Subcutaneous abdominal adipose tissue (tissue), 5 donors: ENCODE data around the gene MAP2K5.

Experiments used
- H3K27ac ChIP-seq: one replicate; pipeline ENCODE4 v1.7.0; 2013; ENCODE audit warnings: low read depth, mild to moderate bottlenecking, inconsistent platforms, low read length, moderate library complexity
- H3K27me3 ChIP-seq, 5 donors: one replicate each; pipeline ENCODE4 v1.7.0; 2013; ENCODE audit warnings: low read length in 5 of 5, inconsistent platforms in 1 of 5; ENCODE audit not compliant: control insufficient read depth in 5 of 5, insufficient read depth in 4 of 5
- H3K36me3 ChIP-seq, 5 donors: one replicate each; pipeline ENCODE4 v1.7.0; 2013; ENCODE audit warnings: low read length in 5 of 5; ENCODE audit not compliant: control insufficient read depth in 5 of 5, insufficient read depth in 5 of 5
- H3K4me1 ChIP-seq, 5 donors: one replicate each; pipeline ENCODE4 v1.7.0; 2013; ENCODE audit warnings: low read length in 5 of 5, mild to moderate bottlenecking in 3 of 5, moderate library complexity in 1 of 5; ENCODE audit not compliant: control insufficient read depth in 5 of 5, insufficient read depth in 5 of 5
- H3K4me3 ChIP-seq, 5 donors: one replicate each; pipeline ENCODE4 v1.7.0; 2013; ENCODE audit warnings: low read length in 5 of 5, low read depth in 1 of 5
- H3K9ac ChIP-seq, 5 donors: one replicate each; pipeline ENCODE4 v1.7.0; 2013; ENCODE audit warnings: low read length in 5 of 5, mild to moderate bottlenecking in 4 of 5, moderate library complexity in 3 of 5
- H3K9me3 ChIP-seq, 5 donors: one replicate each; pipeline ENCODE4 v1.7.0; 2013; ENCODE audit warnings: low read length in 5 of 5; ENCODE audit not compliant: control insufficient read depth in 5 of 5
- donor health status: healthy.
- donor health status: healthy.
- donor health status: healthy.
- donor health status: healthy.
- donor health status: healthy.

Gene MAP2K5

DNA sequence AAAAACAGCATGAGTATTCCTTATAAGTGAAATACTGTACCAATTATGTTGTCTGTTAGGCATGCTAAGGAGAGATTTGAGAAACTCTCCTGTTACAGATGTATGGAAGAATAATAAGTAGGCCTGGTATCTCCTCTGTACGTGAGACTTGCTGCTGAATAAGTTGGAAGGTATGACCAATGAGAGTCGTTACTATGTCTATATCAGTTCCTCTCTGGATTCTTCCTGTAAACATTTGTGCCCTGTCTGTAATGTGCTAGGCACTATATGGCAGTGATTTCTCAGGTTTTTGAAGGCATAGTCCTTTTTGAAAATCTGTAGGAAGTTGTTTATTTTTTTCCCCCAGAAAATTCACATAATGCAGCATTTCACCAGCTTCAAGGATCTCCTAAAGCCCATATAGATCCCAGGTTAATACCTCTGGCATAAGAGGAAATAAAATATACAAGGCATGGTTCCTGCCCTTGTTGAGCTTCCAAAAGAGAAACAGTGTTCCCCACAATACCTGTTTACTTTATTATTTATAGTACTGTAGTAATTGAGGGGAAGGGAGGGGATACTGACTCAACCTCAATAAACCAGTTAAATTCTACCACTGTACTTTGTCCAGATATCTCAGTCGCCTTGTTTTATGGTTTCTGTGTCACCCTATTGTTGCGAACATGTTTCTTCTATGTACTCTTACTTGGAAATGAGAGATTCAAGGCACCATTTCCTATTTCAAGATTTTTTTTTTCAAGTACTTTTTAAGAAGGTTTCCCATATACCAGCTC lies 28.6 kb downstream of the MAP2K5 start:
- Histone ChIP-seq H3K4me3 (no peak overlapping the region), H3K9me3 (no peaks in the 10 kb centered on the region), H3K9ac (no peak overlapping the region), H3K27me3 (no peaks in the 10 kb centered on the region), H3K27ac (no peak overlapping the region), H3K4me1 (peaks cover 0 to 4% (median 0%) of the 10 kb centered on the region in 5 donors), H3K36me3 (peaks cover 0 to 4% (median 0%) of the 10 kb centered on the region in 5 donors)

DNA sequence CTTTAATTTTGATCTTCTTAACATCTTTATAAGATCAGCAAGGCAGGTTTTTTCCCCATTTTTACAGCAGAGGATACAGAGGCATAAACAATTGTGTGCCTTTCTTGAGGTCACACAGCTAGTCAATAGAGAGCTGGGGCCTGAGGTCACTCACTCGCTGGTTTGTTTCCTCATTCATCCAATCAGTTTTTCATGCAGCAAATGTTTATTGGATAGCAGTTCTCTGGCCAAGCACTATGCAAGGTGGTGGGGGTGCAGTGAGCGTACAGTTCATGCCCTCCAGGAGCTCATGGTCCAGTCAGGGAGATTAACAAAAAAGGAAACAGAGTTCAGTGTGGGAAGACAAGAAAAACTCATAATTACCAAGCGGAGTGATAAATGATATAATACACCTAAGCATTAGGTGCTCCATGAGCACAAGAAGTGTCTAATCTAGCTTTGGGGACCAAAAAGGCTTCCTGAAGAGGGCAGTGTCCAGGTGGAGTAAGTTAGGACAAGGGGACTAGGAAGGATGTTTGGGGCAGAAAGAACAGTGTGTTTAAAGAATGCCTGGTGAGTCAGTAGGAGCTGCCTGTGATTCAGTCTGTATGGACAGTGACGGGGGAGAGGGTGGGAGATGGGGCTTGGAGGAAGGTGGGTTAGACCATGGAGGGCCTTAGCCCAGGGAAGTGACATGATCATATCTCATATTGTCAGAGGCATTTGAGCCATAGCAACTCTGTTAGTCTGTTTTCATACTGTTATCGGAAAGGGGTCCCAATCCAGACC lies 29.3 kb downstream of the MAP2K5 start:
- Histone ChIP-seq H3K27ac (no peak overlapping the region), H3K4me1 (peaks cover 0 to 4% (median 0%) of the 10 kb centered on the region in 5 donors), H3K9ac (no peak overlapping the region), H3K4me3 (no peak overlapping the region), H3K9me3 (no peaks in the 10 kb centered on the region), H3K27me3 (no peaks in the 10 kb centered on the region), H3K36me3 (peaks cover 0 to 4% (median 0%) of the 10 kb centered on the region in 5 donors)

DNA sequence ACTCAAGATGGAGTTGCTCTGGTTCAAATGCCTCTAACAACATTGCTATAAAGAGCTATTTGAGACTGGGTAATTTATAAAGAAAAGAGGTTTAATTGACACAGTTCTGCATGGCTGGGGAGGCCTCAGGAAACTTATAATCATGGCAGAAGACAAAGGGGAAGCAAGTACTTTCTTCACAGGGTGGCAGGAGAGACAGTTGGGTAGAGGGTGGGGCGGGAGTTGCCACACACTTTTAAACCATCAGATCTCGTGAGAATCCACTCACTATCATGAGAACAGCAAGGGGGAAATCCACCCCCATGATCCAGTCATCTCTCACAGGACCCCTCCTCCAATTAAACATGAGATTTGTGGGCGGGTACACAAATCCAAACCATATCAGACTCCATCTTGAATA lies 30.7 kb downstream of the MAP2K5 start:
- Histone ChIP-seq H3K9me3 (no peaks in the 10 kb centered on the region), H3K9ac (no peak overlapping the region), H3K4me1 (peaks cover 0 to 4% (median 0%) of the 10 kb centered on the region in 5 donors), H3K4me3 (no peak overlapping the region), H3K36me3 (peaks cover 0 to 4% (median 2%) of the 10 kb centered on the region in 5 donors), H3K27ac (no peak overlapping the region), H3K27me3 (no peaks in the 10 kb centered on the region)

DNA sequence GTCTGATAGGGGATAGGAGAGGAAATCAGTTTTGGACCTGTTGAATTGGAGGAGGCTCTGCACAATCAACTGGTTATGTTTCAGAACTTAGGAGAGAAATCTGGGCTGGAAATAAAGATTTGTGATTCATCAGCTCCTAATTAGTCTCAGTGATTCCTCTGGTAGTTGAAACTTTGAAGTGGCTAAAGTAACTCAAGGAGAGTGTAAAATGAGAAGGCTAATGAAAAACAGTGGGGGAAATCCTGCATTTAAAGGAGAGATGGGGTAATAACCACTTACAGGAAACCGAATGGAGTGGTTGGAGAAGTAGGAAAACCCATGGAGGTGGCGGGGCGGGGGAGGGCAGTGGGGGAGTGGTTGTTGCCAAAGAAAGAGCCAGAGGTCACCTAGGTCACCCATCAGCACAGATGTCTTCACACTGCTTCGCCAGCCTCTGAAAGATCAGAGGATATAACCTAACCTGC lies 32.6 kb downstream of the MAP2K5 start:
- H3K9me3 ChIP-seq: no peaks in the 10 kb centered on the region
- peaks cover 0 to 10% (median 2%) of the 10 kb centered on the region in 5 donors for H3K36me3 ChIP-seq
- H3K27me3 ChIP-seq: no peaks in the 10 kb centered on the region
- no peak overlapping the region for H3K9ac ChIP-seq
- H3K4me1 ChIP-seq: no peaks in the 10 kb centered on the region
- no peak overlapping the region for H3K4me3 ChIP-seq
- H3K27ac ChIP-seq: no peak overlapping the region

DNA sequence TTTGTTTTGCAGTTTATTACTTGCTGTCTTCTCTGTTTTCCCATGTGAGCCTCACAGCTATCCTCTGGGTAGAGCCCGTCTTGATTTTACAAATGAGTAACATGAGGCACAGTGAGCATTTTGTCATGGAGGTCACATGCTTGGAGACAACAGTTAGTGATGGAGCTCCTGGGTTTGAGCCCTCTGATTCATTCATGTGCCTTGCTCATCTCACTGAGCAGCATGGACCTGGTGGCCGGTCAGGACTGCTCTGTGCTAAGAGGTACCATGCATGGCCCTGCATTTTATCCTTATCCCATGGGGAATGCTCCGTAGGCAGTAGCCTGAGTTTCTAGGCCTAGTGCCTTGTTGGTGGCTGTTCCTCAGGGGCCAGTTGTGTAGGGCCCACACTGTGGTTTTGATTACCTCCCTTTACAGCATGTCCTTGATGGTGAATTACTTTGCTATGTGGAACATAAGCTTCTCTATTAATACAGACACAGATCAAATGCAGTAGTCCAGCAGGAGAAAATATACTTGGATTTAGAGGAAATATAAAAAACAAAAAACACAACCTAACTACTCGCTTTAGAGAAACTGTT lies 35.6 kb downstream of the MAP2K5 start:
- Histone ChIP-seq H3K36me3 (peaks cover 0 to 6% (median 2%) of the 10 kb centered on the region in 5 donors), H3K4me1 (no peaks in the 10 kb centered on the region), H3K4me3 (no peak overlapping the region), H3K27me3 (no peaks in the 10 kb centered on the region), H3K9me3 (no peaks in the 10 kb centered on the region), H3K9ac (no peak overlapping the region), H3K27ac (no peak overlapping the region)

DNA sequence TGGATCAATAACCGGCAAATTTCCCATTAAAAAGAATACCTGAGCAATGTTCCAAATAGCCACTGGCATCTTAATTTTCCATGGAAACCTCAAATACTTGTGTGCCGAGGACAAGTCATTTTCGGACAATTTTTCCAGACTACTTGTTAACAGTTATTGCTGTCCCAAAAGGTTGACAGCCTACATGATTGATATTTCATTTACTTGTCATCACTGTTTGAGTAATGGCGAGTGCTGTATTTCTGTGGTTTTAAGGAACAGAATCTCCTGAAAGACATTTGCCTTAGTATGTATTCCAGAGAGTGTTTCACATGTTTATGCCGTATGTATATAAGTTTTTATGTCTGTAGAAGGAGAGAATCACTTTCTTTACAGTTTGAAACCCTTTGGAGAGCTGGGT lies 36.7 kb downstream of the MAP2K5 start:
- no peaks in the 10 kb centered on the region for H3K9me3 ChIP-seq
- no peaks in the 10 kb centered on the region for H3K27me3 ChIP-seq
- H3K36me3 ChIP-seq: peaks cover 0 to 6% (median 2%) of the 10 kb centered on the region in 5 donors
- no peak overlapping the region for H3K27ac ChIP-seq
- H3K9ac ChIP-seq: no peak overlapping the region
- no peak overlapping the region for H3K4me3 ChIP-seq
- H3K4me1 ChIP-seq: no peaks in the 10 kb centered on the region

DNA sequence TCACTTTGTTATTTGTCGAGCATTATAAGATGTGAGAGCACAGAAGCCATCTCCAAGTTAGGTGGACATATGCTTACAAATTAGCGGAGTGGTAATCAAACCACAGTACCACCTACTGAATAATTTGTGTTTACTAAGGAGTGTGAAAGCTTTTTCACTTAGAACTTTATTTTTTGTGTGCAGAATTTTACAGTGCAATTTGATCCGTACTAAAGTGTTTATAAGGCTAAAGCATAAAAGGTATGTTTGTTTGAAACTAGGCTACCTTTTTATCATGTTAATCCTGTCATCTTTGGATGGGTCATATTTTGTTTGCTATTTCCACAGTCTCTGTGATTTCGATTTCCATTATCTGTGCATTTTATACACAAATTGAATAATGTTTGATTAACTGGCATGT lies 37.5 kb downstream of the MAP2K5 start:
- no peak overlapping the region for H3K9ac ChIP-seq
- H3K4me1 ChIP-seq: no peaks in the 10 kb centered on the region
- H3K27me3 ChIP-seq: no peaks in the 10 kb centered on the region
- H3K27ac ChIP-seq: no peak overlapping the region
- no peaks in the 10 kb centered on the region for H3K9me3 ChIP-seq
- H3K36me3 ChIP-seq: peaks cover 0 to 6% (median 2%) of the 10 kb centered on the region in 5 donors
- no peak overlapping the region for H3K4me3 ChIP-seq

DNA sequence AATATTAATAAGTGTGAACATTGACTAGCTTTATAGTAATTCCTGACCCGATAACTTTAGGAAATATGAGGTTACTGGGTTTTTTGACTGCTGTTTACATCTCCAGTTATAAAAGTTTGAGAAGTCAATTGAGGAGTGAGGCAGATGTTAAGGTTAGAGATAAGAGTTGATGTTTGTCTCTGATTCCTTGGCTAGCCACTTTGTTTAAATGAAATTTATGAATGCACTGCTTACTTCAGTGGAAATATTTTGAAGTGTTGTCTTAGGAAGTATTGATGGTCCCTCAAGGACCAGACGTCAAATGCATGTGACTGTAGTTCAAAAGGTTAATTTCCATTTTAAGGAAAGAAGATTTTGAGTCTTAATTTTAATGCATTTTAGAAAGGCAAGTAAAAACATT lies 41.7 kb downstream of the MAP2K5 start:
- Histone ChIP-seq H3K36me3 (peaks cover 6 to 25% (median 18%) of the 10 kb centered on the region in 5 donors), H3K4me3 (no peak overlapping the region)

DNA sequence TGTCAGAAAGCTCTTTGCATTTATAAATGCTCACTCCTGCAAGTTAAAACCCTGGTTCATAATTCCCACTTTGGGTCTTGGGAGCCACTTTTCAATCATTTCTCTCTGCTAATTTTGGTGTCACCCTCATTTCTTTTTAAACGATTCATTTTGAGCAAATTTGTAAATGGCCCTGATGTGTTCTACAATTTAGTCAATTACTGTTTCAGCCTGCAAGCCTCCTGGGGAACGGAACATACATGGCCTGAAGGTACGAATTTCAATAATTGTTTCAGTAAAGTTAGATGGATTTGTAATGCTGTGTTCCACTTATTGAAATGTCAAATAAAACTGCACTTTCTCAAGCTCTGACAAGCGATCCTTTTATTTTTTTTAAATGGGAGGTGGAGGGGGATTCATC lies 43.2 kb downstream of the MAP2K5 start:
- Histone ChIP-seq H3K9me3 (no peaks in the 10 kb centered on the region), H3K9ac (no peak overlapping the region), H3K27ac (no peak overlapping the region), H3K36me3 (peaks cover 12 to 28% (median 20%) of the 10 kb centered on the region in 5 donors), H3K4me1 (no peaks in the 10 kb centered on the region), H3K27me3 (no peaks in the 10 kb centered on the region), H3K4me3 (no peak overlapping the region)

More for the DNA sequence above, 41.7 kb downstream of the MAP2K5 start:
- H3K9me3 ChIP-seq: no peaks in the 10 kb centered on the region
- no peaks in the 10 kb centered on the region for H3K27me3 ChIP-seq
- H3K27ac ChIP-seq: no peak overlapping the region
- H3K4me1 ChIP-seq: no peaks in the 10 kb centered on the region
- no peak overlapping the region for H3K9ac ChIP-seq

DNA sequence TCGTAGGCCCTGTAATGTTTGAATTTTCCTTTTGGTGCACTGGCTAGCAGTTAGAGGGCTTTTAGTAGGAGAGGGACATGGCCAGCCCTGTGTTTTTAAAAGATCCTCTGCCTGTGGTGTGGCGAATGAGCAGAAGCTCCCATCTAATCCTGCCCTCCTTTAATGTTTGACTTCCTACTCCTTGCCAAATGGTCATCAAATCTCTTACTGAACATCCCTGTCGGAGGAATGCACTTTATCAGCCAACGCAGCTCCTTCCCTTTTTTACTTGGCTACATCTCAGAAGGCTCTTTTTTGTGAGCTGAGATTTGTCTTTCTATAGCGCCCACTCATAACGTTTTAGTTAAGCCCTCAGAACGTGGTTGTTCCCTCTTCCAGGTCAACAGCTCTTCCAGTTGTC lies 44.8 kb downstream of the MAP2K5 start:
- H3K27ac ChIP-seq: no peak overlapping the region
- no peaks in the 10 kb centered on the region for H3K4me1 ChIP-seq
- no peak overlapping the region for H3K9ac ChIP-seq
- H3K36me3 ChIP-seq: peaks cover 12 to 28% (median 22%) of the 10 kb centered on the region in 5 donors
- H3K4me3 ChIP-seq: no peak overlapping the region
- no peaks in the 10 kb centered on the region for H3K27me3 ChIP-seq
- no peaks in the 10 kb centered on the region for H3K9me3 ChIP-seq
